ENCODE measurements around the gene GNL3. TPM values are rescaled to one million over a fixed set of nuclear protein-coding genes. Genes with fewer than 3 reads are reported as not detected.

Gene GNL3
- total RNA-seq, 1 donor from 2014 or later = 142 TPM

DNA sequence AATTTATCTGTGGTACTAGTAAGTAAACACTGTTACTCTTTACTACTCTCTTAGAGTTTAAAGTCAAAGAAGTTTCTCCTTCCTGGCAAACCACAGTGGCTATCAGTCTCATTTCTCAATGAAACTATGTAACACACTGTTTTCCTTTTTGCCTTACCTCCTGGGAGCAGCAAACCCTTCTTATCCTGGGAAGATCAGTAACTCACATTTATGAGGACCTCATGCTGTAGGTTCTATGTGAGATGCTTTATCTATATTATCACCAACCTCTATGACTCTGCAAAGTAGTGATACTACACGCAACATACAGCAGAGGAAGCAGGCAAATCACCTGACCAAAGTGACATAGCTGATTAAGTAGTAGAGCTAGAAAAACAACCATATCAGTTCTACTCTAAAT, 35.4 kb upstream of the GNL3 start:
- Mint-ChIP-seq H3K36me3 (ENCODE audit: low read depth) (peaks cover 24% of the 10 kb centered on the region), H3K4me1 (no peaks in the 10 kb centered on the region)

DNA sequence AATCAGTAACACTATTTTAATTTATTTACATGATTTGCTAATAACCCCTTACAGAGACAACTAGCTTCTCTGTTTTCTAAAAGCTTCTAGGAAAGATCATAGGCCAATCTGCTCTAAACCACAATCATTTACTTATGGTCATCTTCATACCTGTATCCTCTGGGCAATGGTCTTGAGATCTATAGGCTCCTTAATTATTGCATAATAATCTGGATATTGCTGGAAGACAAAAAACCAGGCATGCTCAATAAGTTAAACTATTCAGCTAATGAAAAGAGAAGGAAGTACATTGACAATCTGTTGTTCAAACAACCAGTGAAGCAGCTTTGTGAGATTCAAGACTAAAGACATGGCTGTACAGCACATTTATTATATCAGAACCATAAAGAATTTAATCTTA, 34.2 kb upstream of the GNL3 start:
- no peak for DNase-seq (ENCODE audit: low read depth, low spot score)
- TF ChIP-seq, protein P1, sequence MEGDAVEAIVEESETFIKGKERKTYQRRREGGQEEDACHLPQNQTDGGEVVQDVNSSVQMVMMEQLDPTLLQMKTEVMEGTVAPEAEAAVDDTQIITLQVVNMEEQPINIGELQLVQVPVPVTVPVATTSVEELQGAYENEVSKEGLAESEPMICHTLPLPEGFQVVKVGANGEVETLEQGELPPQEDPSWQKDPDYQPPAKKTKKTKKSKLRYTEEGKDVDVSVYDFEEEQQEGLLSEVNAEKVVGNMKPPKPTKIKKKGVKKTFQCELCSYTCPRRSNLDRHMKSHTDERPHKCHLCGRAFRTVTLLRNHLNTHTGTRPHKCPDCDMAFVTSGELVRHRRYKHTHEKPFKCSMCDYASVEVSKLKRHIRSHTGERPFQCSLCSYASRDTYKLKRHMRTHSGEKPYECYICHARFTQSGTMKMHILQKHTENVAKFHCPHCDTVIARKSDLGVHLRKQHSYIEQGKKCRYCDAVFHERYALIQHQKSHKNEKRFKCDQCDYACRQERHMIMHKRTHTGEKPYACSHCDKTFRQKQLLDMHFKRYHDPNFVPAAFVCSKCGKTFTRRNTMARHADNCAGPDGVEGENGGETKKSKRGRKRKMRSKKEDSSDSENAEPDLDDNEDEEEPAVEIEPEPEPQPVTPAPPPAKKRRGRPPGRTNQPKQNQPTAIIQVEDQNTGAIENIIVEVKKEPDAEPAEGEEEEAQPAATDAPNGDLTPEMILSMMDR (conservative IDR thresholded peaks at IDR 0.05) = no peak
- peaks cover 25% of the 10 kb centered on the region for H3K36me3 Mint-ChIP-seq (ENCODE audit: low read depth)
- H3K4me3 Mint-ChIP-seq = no peak overlapping the region
- no peaks in the 10 kb centered on the region for H3K4me1 Mint-ChIP-seq
- H3K9me3 Mint-ChIP-seq = no peaks in the 10 kb centered on the region
- H3K27ac Mint-ChIP-seq (ENCODE audit: unreplicated experiment) = no peak overlapping the region
- H3K27me3 Mint-ChIP-seq (ENCODE audit: low read depth) = no peaks in the 10 kb centered on the region

More for the DNA sequence above, 35.4 kb upstream of the GNL3 start:
- Mint-ChIP-seq H3K9me3 (no peaks in the 10 kb centered on the region), H3K27ac (ENCODE audit: unreplicated experiment) (no peak overlapping the region), H3K27me3 (ENCODE audit: low read depth) (no peaks in the 10 kb centered on the region), H3K4me3 (no peak overlapping the region)
- no peak for DNase-seq (ENCODE audit: low read depth, low spot score)
- TF ChIP-seq, protein P1 (conservative IDR thresholded peaks at IDR 0.05) = no peak

DNA sequence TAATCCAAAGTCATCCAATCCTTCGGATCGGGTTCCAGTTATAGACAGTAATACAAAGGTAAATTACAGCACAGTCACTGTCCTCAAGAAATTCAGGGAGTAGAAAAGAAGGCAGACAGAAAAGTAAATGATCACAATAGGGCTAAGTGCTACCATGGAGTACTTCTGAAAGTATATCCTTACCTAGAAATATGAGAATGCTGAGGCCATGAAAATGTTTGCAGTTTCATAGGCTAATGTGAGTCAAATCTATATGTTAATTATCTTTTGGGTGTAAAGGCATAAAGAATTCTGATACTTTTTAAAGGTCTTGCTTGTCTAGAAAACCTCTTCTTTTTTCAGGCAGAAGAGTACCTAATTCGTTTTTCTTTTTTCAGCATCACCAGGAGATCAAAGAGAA, 29.9 kb upstream of the GNL3 start:
- no peak for DNase-seq (ENCODE audit: low read depth, low spot score)
- Mint-ChIP-seq H3K4me3 (no peak overlapping the region), H3K4me1 (no peaks in the 10 kb centered on the region), H3K36me3 (ENCODE audit: low read depth) (peaks cover 13% of the 10 kb centered on the region), H3K27ac (ENCODE audit: unreplicated experiment) (no peak overlapping the region), H3K27me3 (ENCODE audit: low read depth) (no peaks in the 10 kb centered on the region), H3K9me3 (no peaks in the 10 kb centered on the region)
- TF ChIP-seq, protein P1 (conservative IDR thresholded peaks at IDR 0.05) = no peak

DNA sequence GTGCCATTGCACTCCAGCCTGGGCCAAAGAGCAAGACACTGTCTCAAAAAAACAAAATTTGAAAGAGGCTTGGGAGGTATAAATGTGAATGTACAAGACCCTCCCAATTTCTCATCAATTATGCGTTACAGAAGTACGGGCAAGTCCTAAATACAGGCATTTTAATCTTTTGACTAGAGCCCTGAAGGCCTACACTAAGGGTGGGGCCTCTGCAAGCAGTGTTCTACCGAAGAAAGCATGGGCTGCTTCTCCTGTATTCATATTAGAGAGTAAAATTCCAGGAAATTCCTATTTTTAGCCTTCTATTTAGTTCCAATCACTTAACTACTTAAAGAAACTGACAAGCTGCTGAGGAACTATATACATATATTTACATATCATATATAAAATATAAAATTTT, 25.8 kb upstream of the GNL3 start:
- Mint-ChIP-seq H3K27me3 (ENCODE audit: low read depth) (no peaks in the 10 kb centered on the region), H3K27ac (ENCODE audit: unreplicated experiment) (no peak overlapping the region), H3K9me3 (no peaks in the 10 kb centered on the region), H3K4me1 (no peaks in the 10 kb centered on the region), H3K36me3 (ENCODE audit: low read depth) (peaks cover 22% of the 10 kb centered on the region), H3K4me3 (no peak overlapping the region)
- TF ChIP-seq, protein P1 (conservative IDR thresholded peaks at IDR 0.05) = no peak
- no peak for DNase-seq (ENCODE audit: low read depth, low spot score)

DNA sequence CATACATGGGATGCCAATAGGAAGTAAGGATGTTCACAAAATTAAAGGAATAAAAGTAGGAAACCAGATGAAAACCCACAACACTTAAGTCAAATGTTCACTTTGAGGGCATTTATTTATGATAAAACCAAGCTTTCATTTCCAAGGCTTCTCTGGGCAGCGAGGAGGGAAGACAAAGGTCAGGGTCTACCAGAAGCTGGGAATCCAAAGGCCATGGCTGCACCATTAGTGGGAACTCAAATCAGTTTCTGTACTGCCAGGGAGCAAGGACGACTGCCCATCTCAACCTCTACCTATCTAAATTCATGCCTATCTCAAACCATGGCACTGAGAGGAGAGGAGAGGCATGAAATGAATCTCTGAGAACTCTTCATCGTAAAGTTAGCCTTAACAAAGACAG, 22.7 kb upstream of the GNL3 start:
- H3K4me3 Mint-ChIP-seq = no peak overlapping the region
- no peaks in the 10 kb centered on the region for H3K4me1 Mint-ChIP-seq
- H3K36me3 Mint-ChIP-seq (ENCODE audit: low read depth) = peaks cover 25% of the 10 kb centered on the region
- TF ChIP-seq, protein P1 (conservative IDR thresholded peaks at IDR 0.05) = no peak
- no peaks in the 10 kb centered on the region for H3K27me3 Mint-ChIP-seq (ENCODE audit: low read depth)
- DNase-seq (ENCODE audit: low read depth, low spot score) = no peak
- no peak overlapping the region for H3K27ac Mint-ChIP-seq (ENCODE audit: unreplicated experiment)
- H3K9me3 Mint-ChIP-seq = no peaks in the 10 kb centered on the region

All from neural crest cell (in vitro differentiated cells).